Tibial nerve (tissue), 4 donors: ENCODE data around the gene CEP164. TPM values are rescaled to one million over a fixed set of nuclear protein-coding genes. Genes with fewer than 3 reads are reported as not detected.

Experiments used
- DNase-seq, 2 donors: peaks; one replicate each; pipeline ENCODE4 v3.0.0-alpha.2; 2019; ENCODE audit warnings: low spot score in 2 of 2
- H3K27ac ChIP-seq, 4 donors: fragments of 200-600 bp; sonication (generic) in 3 of 4; one replicate each; pipeline ENCODE4 v1.5.1; 2017 to 2019; ENCODE audit warnings: mild to moderate bottlenecking in 1 of 4
- H3K27me3 ChIP-seq, 2 donors: fragments of 200-600 bp; sonication (generic) in 1 of 2; one replicate each; pipeline versions ENCODE4 v1.5.1 to v1.6.0; 2017 to 2019
- H3K36me3 ChIP-seq, 3 donors: fragments of 200-600 bp; sonication (generic); one replicate each; pipeline ENCODE4 v1.5.1; 2018 to 2019
- H3K4me1 ChIP-seq, 4 donors: fragments of 200-600 bp; sonication (generic) in 3 of 4; one replicate each; pipeline ENCODE4 v1.5.1; 2017 to 2019
- H3K4me3 ChIP-seq, 4 donors: fragments of 200-600 bp; sonication (generic) in 3 of 4; one replicate each; pipeline ENCODE4 v1.5.1; 2017 to 2019; ENCODE audit warnings: mild to moderate bottlenecking in 1 of 4, moderate library complexity in 1 of 4
- H3K9me3 ChIP-seq, 4 donors: fragments of 200-600 bp; sonication (generic) in 3 of 4; one replicate each; pipeline ENCODE4 v1.5.1; 2017 to 2019
- CTCF ChIP-seq, 5 experiments: fragments of 200-600 bp in 3 of 5; fragments of 450-650 bp in 2 of 5; sonication (generic) in 3 of 5; IDR thresholded peaks; one replicate each; pipeline ENCODE4 v1.5.1; 2016 to 2019; ENCODE audit warnings: antibody characterized with exemption in 5 of 5, mild to moderate bottlenecking in 3 of 5, moderate library complexity in 2 of 5
- EP300 ChIP-seq, 2 donors: sonication (generic); formaldehyde crosslinking; IDR thresholded peaks; one replicate each; pipeline ENCODE4 v1.6.1; 2017; ENCODE audit warnings: antibody characterized with exemption in 2 of 2, mild to moderate bottlenecking in 1 of 2
- POLR2A ChIP-seq, 2 donors: fragments of 450-650 bp; IDR thresholded peaks; one replicate each; pipeline ENCODE4 v1.6.1; 2017; ENCODE audit warnings: antibody characterized with exemption in 2 of 2, mild to moderate bottlenecking in 2 of 2, moderate library complexity in 2 of 2
- WGBS, 2 donors: methylation state at CpG; one replicate each; pipeline ENCODE4 v1.1.5; 2018; 5-methylcytosine and 5-hydroxymethylcytosine counted together
- total RNA-seq, 4 donors: library from RNA; depleted of rRNA; stranded (reverse); fragments of >200 nt; gene quantifications; one replicate each; pipeline ENCODE4 v1.1.0, GENCODE V29; 2016

CEP164 gene
- total RNA-seq, 4 donors from 2014 or later: 23.9 to 53.4 (median 39.4) TPM

GRCh38 chr11:117384045-117384444 is 56.4 kb downstream of the CEP164 start:
- TF ChIP-seq EP300 (IDR thresholded peaks at IDR 0.05) (no peak), CTCF (IDR thresholded peaks at IDR 0.05) (no peak), POLR2A (IDR thresholded peaks at IDR 0.05) (no peak)
- no peak overlapping the region for H3K27ac ChIP-seq
- no peak for DNase-seq
- H3K9me3 ChIP-seq: no peaks in the 10 kb centered on the region
- no peaks in the 10 kb centered on the region for H3K4me1 ChIP-seq
- peaks cover 0 to 97% (median 15%) of the 10 kb centered on the region in 3 donors for H3K36me3 ChIP-seq
- H3K27me3 ChIP-seq: no peaks in the 10 kb centered on the region
- H3K4me3 ChIP-seq: no peak overlapping the region
- 88 to 100% methylated on average over 1 of the region's 1 CpG for WGBS, 2 donors

- TF ChIP-seq POLR2A (IDR thresholded peaks at IDR 0.05) (no peak), CTCF (IDR thresholded peaks at IDR 0.05) (no peak), EP300 (IDR thresholded peaks at IDR 0.05) (no peak)
- no peak for DNase-seq
- peaks cover 0 to 100% (median 15%) of the 10 kb centered on the region in 3 donors for H3K36me3 ChIP-seq
- H3K4me1 ChIP-seq: no peaks in the 10 kb centered on the region
- no peak overlapping the region for H3K27ac ChIP-seq
- no peaks in the 10 kb centered on the region for H3K27me3 ChIP-seq
- H3K9me3 ChIP-seq: no peaks in the 10 kb centered on the region
- WGBS, 2 donors: 92 to 95% methylated on average over 3 of the region's 3 CpGs
- H3K4me3 ChIP-seq: no peak overlapping the region
Measured at GRCh38 chr11:117385471-117385870, 57.8 kb downstream of the CEP164 start.

- TF ChIP-seq CTCF (IDR thresholded peaks at IDR 0.05) (no peak), POLR2A (IDR thresholded peaks at IDR 0.05) (no peak), EP300 (IDR thresholded peaks at IDR 0.05) (no peak)
- no peak overlapping the region for H3K27ac ChIP-seq
- H3K27me3 ChIP-seq: no peaks in the 10 kb centered on the region
- H3K4me1 ChIP-seq: no peaks in the 10 kb centered on the region
- WGBS, 2 donors: 93 to 94% methylated on average over 9 of the region's 9 CpGs
- no peaks in the 10 kb centered on the region for H3K9me3 ChIP-seq
- peaks cover 0 to 100% (median 17%) of the 10 kb centered on the region in 3 donors for H3K36me3 ChIP-seq
- H3K4me3 ChIP-seq: no peak overlapping the region
- no peak for DNase-seq
Measured at GRCh38 chr11:117385906-117386305, 58.3 kb downstream of the CEP164 start.

- H3K27me3 ChIP-seq: no peaks in the 10 kb centered on the region
- H3K36me3 ChIP-seq: peaks cover 0 to 100% (median 25%) of the 10 kb centered on the region in 3 donors
- no peak for DNase-seq
- no peak overlapping the region for H3K4me3 ChIP-seq
- WGBS, 2 donors: 71 to 87% methylated on average over 3 of the region's 3 CpGs
- H3K9me3 ChIP-seq: no peaks in the 10 kb centered on the region
- H3K4me1 ChIP-seq: no peaks in the 10 kb centered on the region
- TF ChIP-seq CTCF (IDR thresholded peaks at IDR 0.05) (no peak), EP300 (IDR thresholded peaks at IDR 0.05) (no peak), POLR2A (IDR thresholded peaks at IDR 0.05) (no peak)
- no peak overlapping the region for H3K27ac ChIP-seq
Measured at GRCh38 chr11:117387992-117388755, 60.5 kb downstream of the CEP164 start.

- H3K27ac ChIP-seq: no peak overlapping the region
- H3K4me3 ChIP-seq: no peak overlapping the region
- no peak for DNase-seq
- 86 to 89% methylated on average over 8 of the region's 8 CpGs for WGBS, 2 donors
- no peaks in the 10 kb centered on the region for H3K9me3 ChIP-seq
- TF ChIP-seq CTCF (IDR thresholded peaks at IDR 0.05) (no peak), POLR2A (IDR thresholded peaks at IDR 0.05) (no peak), EP300 (IDR thresholded peaks at IDR 0.05) (no peak)
- H3K36me3 ChIP-seq: peaks cover 0 to 100% (median 37%) of the 10 kb centered on the region in 3 donors
- H3K4me1 ChIP-seq: no peaks in the 10 kb centered on the region
- H3K27me3 ChIP-seq: no peaks in the 10 kb centered on the region
Measured at GRCh38 chr11:117390743-117391142, 63.1 kb downstream of the CEP164 start.
